Spleen (tissue), 11 donors: ENCODE data around the gene PANK4. TPM values are rescaled to one million over a fixed set of nuclear protein-coding genes. Genes with fewer than 3 reads are reported as not detected.

Source experiments
- DNase-seq: peaks from one replicate; pipeline ENCODE4 v3.0.0-alpha.2; 2020
- H3K27ac ChIP-seq, 8 donors: fragments of 200-600 bp; sonication (generic) in 7 of 8; 1 replicate in 4 of 8; 2 replicates in 4 of 8; pipeline versions ENCODE4 v1.5.0 to v1.8.0; 2016 to 2021; ENCODE audit warnings: inconsistent platforms in 4 of 8, mild to moderate bottlenecking in 4 of 8, moderate library complexity in 1 of 8
- H3K27me3 ChIP-seq, 7 donors: fragments of 200-600 bp; sonication (generic) in 6 of 7; replicated peaks in 1 of 7; 1 replicate in 4 of 7; 2 replicates in 3 of 7; pipeline versions ENCODE4 v1.5.0 to v1.8.0; 2016 to 2021; ENCODE audit warnings: inconsistent platforms in 3 of 7, mild to moderate bottlenecking in 1 of 7
- H3K36me3 ChIP-seq, 6 donors: fragments of 200-600 bp; sonication (generic) in 5 of 6; 1 replicate in 4 of 6; 2 replicates in 2 of 6; pipeline versions ENCODE4 v1.5.0 to v1.8.0; 2016 to 2021; ENCODE audit warnings: inconsistent platforms in 2 of 6
- H3K4me1 ChIP-seq, 6 donors: fragments of 200-600 bp; sonication (generic) in 5 of 6; 1 replicate in 3 of 6; 2 replicates in 3 of 6; pipeline versions ENCODE4 v1.5.0 to v1.8.0; 2016 to 2021; ENCODE audit warnings: inconsistent platforms in 3 of 6
- H3K4me3 ChIP-seq, 8 donors: fragments of 200-600 bp; sonication (generic) in 7 of 8; 1 replicate in 4 of 8; 2 replicates in 4 of 8; pipeline versions ENCODE4 v1.5.0 to v1.8.0; 2016 to 2021; ENCODE audit warnings: inconsistent platforms in 4 of 8, mild to moderate bottlenecking in 4 of 8, moderate library complexity in 2 of 8
- H3K9me3 ChIP-seq, 8 donors: fragments of 200-600 bp; sonication (generic) in 7 of 8; 1 replicate in 4 of 8; 2 replicates in 4 of 8; pipeline versions ENCODE4 v1.5.0 to v1.8.0; 2016 to 2021; ENCODE audit warnings: inconsistent platforms in 4 of 8
- CTCF ChIP-seq, 11 experiments: fragments of 200-600 bp in 7 of 11; fragments of 450-650 bp in 4 of 11; sonication (generic) in 4 of 11; IDR thresholded peaks in 8 of 11; conservative IDR thresholded peaks in 3 of 11; 1 replicate in 7 of 11; 2 replicates in 4 of 11; pipeline versions ENCODE4 v1.4.0 to v1.8.0; 2016 to 2021; ENCODE audit warnings: antibody characterized with exemption in 11 of 11, inconsistent platforms in 4 of 11, mild to moderate bottlenecking in 1 of 11
- POLR2A ChIP-seq, 3 donors: fragments of 450-650 bp; IDR thresholded peaks; one replicate each; pipeline ENCODE4 v1.5.1; 2017; ENCODE audit warnings: antibody characterized with exemption in 3 of 3, mild to moderate bottlenecking in 1 of 3
- POLR2AphosphoS5 ChIP-seq, 3 donors: sonication (generic); formaldehyde crosslinking; IDR thresholded peaks; one replicate each; pipeline ENCODE4 v1.5.1; 2017; ENCODE audit warnings: antibody characterized with exemption in 3 of 3
- WGBS, 5 donors: extraction: QIAGEN DNeasy Blood & Tissue Kit in 3 of 5; methylation state at CpG; one replicate each; pipeline versions ENCODE4 v1.1.5 to v1.1.7; 2013 to 2018; 5-methylcytosine and 5-hydroxymethylcytosine counted together
- intact Hi-C: fragments of 100-400 bp; cut with DNase I; formaldehyde crosslinking; loops from one replicate; pipeline ENCODE4 v1.15.0; 2023; ENCODE audit warnings: low total_unique reads
- polyA plus RNA-seq, 3 donors: library from polyadenylated mRNA; stranded (reverse); fragments of 200-250 nt; gene quantifications; one replicate each; pipeline ENCODE4 v1.2.1, GENCODE V29; 2013
- total RNA-seq, 7 donors: library from RNA; depleted of rRNA in 3 of 7; stranded (reverse); fragments of >200 nt in 3 of 7; fragmentation: NEBNext Ultra II Directional in 4 of 7; extraction: Animal tissue kit (Norgen Biotek cat#: 25700) in 4 of 7; gene quantifications; one replicate each; pipeline versions ENCODE4 v1.1.0 to v1.2.1, GENCODE V29; 2016 to 2021
- donor health status: healthy with polysubstance abuse.
- donor health status: DM: no; HTN: no; CAD: no; lungs with moderate emphysema.
- donor health status: DM: no; HTN: no; CAD: no.
- donor health status: Bipolar disorder and iron deficiency.
- donor health status: healthy.
- donor health status: DM: no; HTN: no; CAD: no.
- donor health status: DM: yes; HTN: yes; CAD: no.

PANK4 gene
- total and polyA plus RNA-seq, 10 donors, result 13.8 to 49.5 (median 42.9) TPM

- Histone ChIP-seq H3K4me1 (peaks cover 19 to 39% (median 29%) of the 10 kb centered on the region in 6 donors), H3K9me3 (no peaks in the 10 kb centered on the region), H3K36me3 (peaks cover 0 to 74% (median 67%) of the 10 kb centered on the region in 6 donors), H3K27me3 (no peaks in the 10 kb centered on the region), H3K4me3 (no peak overlapping the region), H3K27ac (no peak overlapping the region)
- intact Hi-C loops, result no loop called here
- TF ChIP-seq POLR2A (IDR thresholded peaks at IDR 0.05), result no peak
- TF ChIP-seq POLR2AphosphoS5 (IDR thresholded peaks at IDR 0.05), result no peak
- TF ChIP-seq CTCF (IDR thresholded peaks at IDR 0.05 in 8 of 11, conservative IDR thresholded peaks at IDR 0.05 in 3 of 11), result no peak
- no peak for DNase-seq
- WGBS, 5 donors, result 93 to 95% (median 93%) methylated on average over 11 to 20 of the region's 20 CpGs
These were observed 6.2 kb downstream of the PANK4 start for GRCh38 chr1:2520206-2520605.

- TF ChIP-seq POLR2A (IDR thresholded peaks at IDR 0.05), result no peak
- no peak for TF ChIP-seq CTCF (IDR thresholded peaks at IDR 0.05 in 8 of 11, conservative IDR thresholded peaks at IDR 0.05 in 3 of 11)
- no peak for TF ChIP-seq POLR2AphosphoS5 (IDR thresholded peaks at IDR 0.05)
- 92 to 99% (median 95%) methylated on average over 14 to 30 of the region's 30 CpGs for WGBS, 5 donors
- intact Hi-C loops, result no loop called here
- Histone ChIP-seq H3K27me3 (no peaks in the 10 kb centered on the region), H3K36me3 (peaks cover 0 to 79% (median 72%) of the 10 kb centered on the region in 6 donors), H3K27ac (no peak overlapping the region), H3K4me1 (peaks cover 14 to 39% (median 28%) of the 10 kb centered on the region in 6 donors), H3K4me3 (no peak overlapping the region), H3K9me3 (no peaks in the 10 kb centered on the region)
- no peak for DNase-seq
These were observed 6.7 kb downstream of the PANK4 start for GRCh38 chr1:2519729-2520128.

GRCh38 chr1:2519029-2519685 lies 7.2 kb downstream of the PANK4 start:
- peaks cover 0 to 85% (median 75%) of the 10 kb centered on the region in 6 donors for H3K36me3 ChIP-seq
- peaks cover 8 to 37% (median 24%) of the 10 kb centered on the region in 6 donors for H3K4me1 ChIP-seq
- no peak for DNase-seq
- no peak overlapping the region for H3K27ac ChIP-seq
- no peak for TF ChIP-seq POLR2AphosphoS5 (IDR thresholded peaks at IDR 0.05)
- no peak for TF ChIP-seq POLR2A (IDR thresholded peaks at IDR 0.05)
- TF ChIP-seq CTCF (IDR thresholded peaks at IDR 0.05 in 8 of 11, conservative IDR thresholded peaks at IDR 0.05 in 3 of 11), result no peak
- no peaks in the 10 kb centered on the region for H3K27me3 ChIP-seq
- H3K9me3 ChIP-seq, result no peaks in the 10 kb centered on the region
- no peak overlapping the region for H3K4me3 ChIP-seq
- intact Hi-C loops, result no loop called here
- 89 to 92% (median 91%) methylated on average over 25 of the region's 25 CpGs for WGBS, 5 donors

- no peak for TF ChIP-seq POLR2A (IDR thresholded peaks at IDR 0.05)
- peak in 1 of 3 donors; percentile 5 for TF ChIP-seq POLR2AphosphoS5 (IDR thresholded peaks at IDR 0.05)
- TF ChIP-seq CTCF (IDR thresholded peaks at IDR 0.05 in 8 of 11, conservative IDR thresholded peaks at IDR 0.05 in 3 of 11), result no peak
- H3K9me3 ChIP-seq, result no peaks in the 10 kb centered on the region
- H3K27me3 ChIP-seq, result no peaks in the 10 kb centered on the region
- intact Hi-C loops, result no loop called here
- DNase-seq, result no peak
- WGBS, 5 donors, result 93 to 96% (median 96%) methylated on average over 20 to 26 of the region's 26 CpGs
- H3K4me3 ChIP-seq, result no peak overlapping the region
- peaks cover 5 to 31% (median 19%) of the 10 kb centered on the region in 6 donors for H3K4me1 ChIP-seq
- peaks cover 0 to 91% (median 81%) of the 10 kb centered on the region in 6 donors for H3K36me3 ChIP-seq
- no peak overlapping the region for H3K27ac ChIP-seq
These were observed 7.9 kb downstream of the PANK4 start for GRCh38 chr1:2518528-2518927.
